DOHH2 (cell line): ENCODE data around the gene CFAP100.

Source experiments
- EZH2phosphoT487 ChIP-seq: fragments of 200-600 bp; sonication (generic); IDR thresholded peaks from 2 replicates; pipeline ENCODE4 v1.6.1; 2017; ENCODE audit warnings: borderline replicate concordance, mild to moderate bottlenecking, antibody characterized with exemption, low read length, moderate library complexity, mixed read lengths
- TF ChIP-seq, protein P1 (sequence below): fragments of 200-600 bp; sonication (generic); IDR thresholded peaks from one replicate; pipeline ENCODE4 v1.5.1; 2014; ENCODE audit warnings: antibody characterized with exemption, mild to moderate bottlenecking, low read depth, low read length; ENCODE audit not compliant: poor library complexity, severe bottlenecking

- TF ChIP-seq, protein P1, sequence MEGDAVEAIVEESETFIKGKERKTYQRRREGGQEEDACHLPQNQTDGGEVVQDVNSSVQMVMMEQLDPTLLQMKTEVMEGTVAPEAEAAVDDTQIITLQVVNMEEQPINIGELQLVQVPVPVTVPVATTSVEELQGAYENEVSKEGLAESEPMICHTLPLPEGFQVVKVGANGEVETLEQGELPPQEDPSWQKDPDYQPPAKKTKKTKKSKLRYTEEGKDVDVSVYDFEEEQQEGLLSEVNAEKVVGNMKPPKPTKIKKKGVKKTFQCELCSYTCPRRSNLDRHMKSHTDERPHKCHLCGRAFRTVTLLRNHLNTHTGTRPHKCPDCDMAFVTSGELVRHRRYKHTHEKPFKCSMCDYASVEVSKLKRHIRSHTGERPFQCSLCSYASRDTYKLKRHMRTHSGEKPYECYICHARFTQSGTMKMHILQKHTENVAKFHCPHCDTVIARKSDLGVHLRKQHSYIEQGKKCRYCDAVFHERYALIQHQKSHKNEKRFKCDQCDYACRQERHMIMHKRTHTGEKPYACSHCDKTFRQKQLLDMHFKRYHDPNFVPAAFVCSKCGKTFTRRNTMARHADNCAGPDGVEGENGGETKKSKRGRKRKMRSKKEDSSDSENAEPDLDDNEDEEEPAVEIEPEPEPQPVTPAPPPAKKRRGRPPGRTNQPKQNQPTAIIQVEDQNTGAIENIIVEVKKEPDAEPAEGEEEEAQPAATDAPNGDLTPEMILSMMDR: no peak
- TF ChIP-seq EZH2phosphoT487: no peak
Measured at GRCh38 chr3:126394977-126395321, 240 bp downstream of the CFAP100 start.
